AG04450 (cell line): Measurements from ENCODE around the gene CFAP54. TPM values are rescaled to one million over a fixed set of nuclear protein-coding genes. Genes with fewer than 3 reads are reported as not detected.

Source experiments
- CTCF ChIA-PET: fragments of 300-600, 350-600 bp; formaldehyde crosslinking; extraction: SDS; loops from one replicate; lab custom pipeline; 2022; ENCODE audit warnings: antibody characterized with exemption, inconsistent platforms; lab: Charles Lee
- POLR2A ChIA-PET: fragments of 350-600 bp; formaldehyde crosslinking; extraction: SDS; loops from one replicate; lab custom pipeline; 2021; ENCODE audit warnings: antibody characterized with exemption, inconsistent platforms; lab: Yijun Ruan, JAX
- DNase-seq: peaks from one replicate; pipeline ENCODE4 v3.0.0-alpha.2; 2011; ENCODE audit warnings: low read depth, low spot score
- H3K27ac ChIP-seq: one replicate; pipeline ENCODE4 v1.5.1; 2012; ENCODE audit warnings: low read depth, low read length, control low read depth
- H3K27me3 ChIP-seq: one replicate; pipeline ENCODE4 v1.6.0; 2012; ENCODE audit warnings: low read length; ENCODE audit not compliant: control insufficient read depth, insufficient read depth
- H3K4me3 ChIP-seq: 2 replicates; pipeline ENCODE4 v1.5.1; 2011; ENCODE audit warnings: mild to moderate bottlenecking, low read depth, low read length, control low read depth
- H3K9me3 ChIP-seq: 2 replicates; pipeline ENCODE4 v1.5.1; 2012; ENCODE audit warnings: low read length; ENCODE audit not compliant: control insufficient read depth, insufficient read depth
- polyA plus RNA-seq: library from polyadenylated mRNA; depleted of rRNA; stranded (reverse); fragments of >200 nt; gene quantifications from 2 replicates; pipeline ENCODE4 v1.2.3, GENCODE V29; 2011
- TF ChIP-seq, protein P1 (sequence below): IDR thresholded peaks from 2 replicates; pipeline ENCODE4 v1.5.1; 2011; ENCODE audit warnings: low read depth, low read length, control low read depth, inconsistent platforms

CFAP54 gene
- polyA plus RNA-seq, 1 experiment, result 0.82 TPM

DNA sequence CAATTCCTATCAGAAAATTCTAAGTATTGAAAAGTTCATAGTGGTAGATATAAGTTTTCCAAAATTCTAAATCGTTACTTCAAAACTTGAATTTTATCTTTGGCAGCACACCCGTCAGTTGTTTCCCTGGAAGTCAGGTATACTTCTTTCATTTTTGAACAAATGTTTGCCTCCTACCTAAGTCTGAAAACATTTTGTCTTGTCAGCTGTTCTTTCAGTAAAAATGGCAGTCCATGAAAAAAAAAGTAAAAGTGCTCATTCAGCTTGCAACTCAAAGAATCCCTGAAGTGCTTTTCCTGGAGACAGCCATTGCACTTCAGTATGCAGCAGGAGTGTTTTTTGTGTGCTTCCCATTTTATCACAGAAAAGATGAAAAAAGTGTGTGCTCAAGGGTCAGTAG lies 287.5 kb downstream of the CFAP54 start:
- Histone ChIP-seq H3K4me3 (no peak overlapping the region), H3K27me3 (no peaks in the 10 kb centered on the region), H3K9me3 (no peaks in the 10 kb centered on the region), H3K27ac (no peak overlapping the region)
- ChIA-PET POLR2A (no interaction called here), CTCF (no interaction called here)
- no peak for DNase-seq
- TF ChIP-seq, protein P1, sequence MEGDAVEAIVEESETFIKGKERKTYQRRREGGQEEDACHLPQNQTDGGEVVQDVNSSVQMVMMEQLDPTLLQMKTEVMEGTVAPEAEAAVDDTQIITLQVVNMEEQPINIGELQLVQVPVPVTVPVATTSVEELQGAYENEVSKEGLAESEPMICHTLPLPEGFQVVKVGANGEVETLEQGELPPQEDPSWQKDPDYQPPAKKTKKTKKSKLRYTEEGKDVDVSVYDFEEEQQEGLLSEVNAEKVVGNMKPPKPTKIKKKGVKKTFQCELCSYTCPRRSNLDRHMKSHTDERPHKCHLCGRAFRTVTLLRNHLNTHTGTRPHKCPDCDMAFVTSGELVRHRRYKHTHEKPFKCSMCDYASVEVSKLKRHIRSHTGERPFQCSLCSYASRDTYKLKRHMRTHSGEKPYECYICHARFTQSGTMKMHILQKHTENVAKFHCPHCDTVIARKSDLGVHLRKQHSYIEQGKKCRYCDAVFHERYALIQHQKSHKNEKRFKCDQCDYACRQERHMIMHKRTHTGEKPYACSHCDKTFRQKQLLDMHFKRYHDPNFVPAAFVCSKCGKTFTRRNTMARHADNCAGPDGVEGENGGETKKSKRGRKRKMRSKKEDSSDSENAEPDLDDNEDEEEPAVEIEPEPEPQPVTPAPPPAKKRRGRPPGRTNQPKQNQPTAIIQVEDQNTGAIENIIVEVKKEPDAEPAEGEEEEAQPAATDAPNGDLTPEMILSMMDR, result no peak

DNA sequence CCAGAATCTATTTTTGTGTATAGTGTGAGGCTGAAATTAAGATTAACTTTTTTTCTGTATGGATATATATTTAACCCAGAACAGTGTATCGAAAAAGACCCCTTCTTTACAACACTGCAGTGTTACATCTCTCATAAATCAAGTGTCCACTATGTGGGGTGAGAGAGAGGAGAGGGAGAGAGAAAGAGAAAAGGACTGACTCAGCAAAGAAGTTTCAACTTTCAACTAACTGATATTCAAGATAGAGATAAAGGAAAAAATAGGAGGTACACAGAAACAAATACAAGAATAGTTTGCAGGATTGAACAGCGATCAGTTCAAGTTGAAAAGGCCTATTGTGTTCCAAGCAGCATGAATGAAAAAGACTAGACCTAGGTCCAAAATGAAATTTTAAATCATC lies 291.0 kb downstream of the CFAP54 start:
- Histone ChIP-seq H3K27me3 (no peaks in the 10 kb centered on the region), H3K9me3 (no peaks in the 10 kb centered on the region), H3K4me3 (no peak overlapping the region), H3K27ac (no peak overlapping the region)
- TF ChIP-seq, protein P1, result no peak
- CTCF ChIA-PET, result no interaction called here
- no peak for DNase-seq
- POLR2A ChIA-PET, result no interaction called here

DNA sequence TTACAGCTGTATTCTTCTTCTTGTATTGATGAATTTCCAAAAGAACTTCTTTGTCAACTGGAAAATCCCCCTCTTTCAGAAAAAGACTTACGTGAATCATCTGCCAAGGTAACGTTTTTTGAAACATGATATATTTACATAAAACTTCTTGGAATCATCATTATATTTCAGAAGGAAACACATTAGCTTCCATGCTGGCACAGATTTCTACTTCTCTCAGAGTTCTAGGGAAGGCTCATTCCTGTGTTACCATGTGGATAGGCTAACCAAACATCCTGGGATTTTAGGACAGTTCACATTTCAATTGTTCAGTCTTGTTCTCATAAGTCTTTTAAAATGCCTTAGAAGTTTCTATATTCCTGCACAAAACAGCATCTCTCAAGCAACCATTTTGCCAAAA lies 297.4 kb downstream of the CFAP54 start:
- no peak for DNase-seq
- Histone ChIP-seq H3K27ac (no peak overlapping the region), H3K27me3 (no peaks in the 10 kb centered on the region), H3K9me3 (no peaks in the 10 kb centered on the region), H3K4me3 (no peak overlapping the region)
- TF ChIP-seq, protein P1, result no peak
- CTCF ChIA-PET, result no interaction called here
- POLR2A ChIA-PET, result no interaction called here

DNA sequence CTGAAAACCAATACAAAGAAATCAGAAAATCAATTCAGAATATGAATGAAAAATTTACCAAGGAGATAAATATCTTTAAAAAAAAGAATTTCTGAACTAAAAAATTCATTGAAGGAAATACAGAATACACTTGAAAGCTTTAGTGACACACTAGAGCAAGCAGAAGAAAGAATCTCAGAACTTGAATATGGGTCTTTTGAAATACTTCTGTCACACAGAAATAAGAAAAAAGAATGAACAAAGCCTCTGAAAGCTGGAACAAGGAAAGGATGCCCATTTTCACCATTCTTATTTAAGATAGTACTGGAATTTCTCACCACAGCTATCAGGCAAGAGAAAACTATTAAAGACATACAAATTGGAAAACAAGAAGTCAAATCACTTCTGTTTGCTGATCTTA lies 314.6 kb downstream of the CFAP54 start:
- ChIA-PET CTCF (no interaction called here), POLR2A (no interaction called here)
- H3K27me3 ChIP-seq, result no peaks in the 10 kb centered on the region
- H3K9me3 ChIP-seq, result no peaks in the 10 kb centered on the region
- no peak overlapping the region for H3K27ac ChIP-seq
- no peak overlapping the region for H3K4me3 ChIP-seq
- TF ChIP-seq, protein P1, result no peak
- DNase-seq, result no peak

DNA sequence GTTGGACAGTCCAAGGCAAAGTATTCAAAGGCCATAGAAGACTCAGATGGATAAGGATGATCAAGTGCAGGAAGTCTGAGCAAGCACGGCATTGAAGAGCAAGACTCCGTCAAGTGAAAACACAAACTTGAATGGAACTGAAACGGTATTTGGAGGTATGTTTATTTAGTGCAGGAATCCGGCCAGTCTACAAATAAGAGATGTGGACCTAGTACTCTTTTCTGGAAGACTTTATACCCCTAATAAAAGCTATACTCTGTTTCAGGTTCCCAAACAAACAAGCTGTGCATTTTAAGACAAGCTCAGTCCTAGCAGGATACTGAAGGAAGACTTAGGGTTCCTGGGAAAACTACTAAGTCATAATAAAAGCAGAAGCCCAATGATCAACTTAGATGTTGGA lies 316.9 kb downstream of the CFAP54 start:
- TF ChIP-seq, protein P1, result no peak
- H3K4me3 ChIP-seq, result no peak overlapping the region
- ChIA-PET POLR2A (no interaction called here), CTCF (no interaction called here)
- H3K9me3 ChIP-seq, result no peaks in the 10 kb centered on the region
- DNase-seq, result no peak
- no peak overlapping the region for H3K27ac ChIP-seq
- no peaks in the 10 kb centered on the region for H3K27me3 ChIP-seq
